HL-60/S4 treated with phorbol 12-myristate 13-acetate at 8.2 ng/mL for 4 days and 3 days (cell line): ENCODE results near the gene CES2.
"Not testable (repeated sequence)": the region's sequence is repeated elsewhere in the genome, so short reads cannot be mapped to it uniquely, and the experiment has no call there.

Experiments used
- in situ Hi-C: fragments of 300-500 bp; cut with MboI; formaldehyde crosslinking; loops from 2 replicates; pipeline ENCODE4 v1.15.0; 2022; ENCODE audit warnings: low sequenced_read_pairs

CES2 gene

DNA sequence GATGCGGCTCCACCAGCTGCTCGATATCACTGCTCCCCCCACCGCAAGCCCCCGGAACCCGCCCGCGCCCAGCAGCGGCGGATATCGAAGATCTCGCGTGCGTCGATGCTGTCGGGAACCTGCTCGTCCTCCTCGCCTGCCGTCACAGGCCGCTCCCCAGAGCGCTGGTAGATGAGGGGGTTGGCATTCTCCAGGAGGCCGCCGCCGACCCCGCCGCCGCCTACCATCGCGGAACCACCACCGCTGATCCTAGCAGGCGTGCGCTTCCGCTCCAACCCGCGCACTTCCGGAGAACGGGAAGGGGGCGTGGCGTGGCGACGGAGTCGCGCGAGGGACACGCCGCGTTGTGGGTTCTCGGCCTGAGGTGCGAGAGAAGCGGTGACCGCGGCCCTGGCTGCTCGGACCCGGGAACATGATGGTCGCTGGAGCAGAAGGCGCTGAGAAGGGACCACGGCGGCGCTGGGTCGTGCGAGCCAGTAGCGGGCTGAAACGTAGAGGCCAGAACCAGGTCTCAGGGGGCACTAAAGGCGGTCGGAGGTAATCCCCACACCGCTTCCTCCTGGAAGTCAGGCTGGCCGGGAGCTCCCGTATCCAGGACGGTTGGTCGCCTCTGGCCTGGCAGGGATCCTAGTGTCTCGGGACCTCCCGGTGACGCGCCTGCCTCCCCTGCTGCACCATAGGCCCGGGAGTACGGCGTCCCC lies 1.0 kb upstream of the CES2 start, which contains the start of gene CIAO2B:
Gene CIAO2B (minus strand): TSS at position 265 of the 701 bp plus-strand sequence. CDS start 38 bp downstream, at position 227.
- in situ Hi-C loops, result no loop called here

DNA sequence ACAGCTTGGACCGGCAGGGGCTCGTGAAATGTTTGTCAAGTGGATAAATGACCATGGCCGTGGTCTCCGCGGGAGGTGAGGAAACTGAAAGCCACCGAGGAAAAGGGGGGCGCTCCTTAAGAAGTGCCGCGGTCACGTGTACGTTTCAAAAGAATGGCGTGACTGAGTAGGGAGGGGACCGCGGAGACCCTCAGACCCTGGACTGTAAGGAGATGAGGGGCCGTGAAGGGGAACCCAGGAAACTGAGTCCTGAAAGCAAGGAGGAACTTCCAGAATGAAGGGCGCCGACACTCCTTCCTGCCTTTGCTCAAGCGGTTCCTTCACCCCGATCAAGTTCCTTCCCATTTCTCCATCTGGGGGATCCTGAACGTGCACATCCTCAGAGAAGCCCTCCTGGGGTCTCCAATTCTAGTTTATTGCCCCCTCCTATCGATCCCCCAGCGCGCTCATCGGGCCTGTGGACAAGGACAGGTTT lies 440 bp upstream of the CES2 start:
- in situ Hi-C loops, result not testable (repeated sequence)

DNA sequence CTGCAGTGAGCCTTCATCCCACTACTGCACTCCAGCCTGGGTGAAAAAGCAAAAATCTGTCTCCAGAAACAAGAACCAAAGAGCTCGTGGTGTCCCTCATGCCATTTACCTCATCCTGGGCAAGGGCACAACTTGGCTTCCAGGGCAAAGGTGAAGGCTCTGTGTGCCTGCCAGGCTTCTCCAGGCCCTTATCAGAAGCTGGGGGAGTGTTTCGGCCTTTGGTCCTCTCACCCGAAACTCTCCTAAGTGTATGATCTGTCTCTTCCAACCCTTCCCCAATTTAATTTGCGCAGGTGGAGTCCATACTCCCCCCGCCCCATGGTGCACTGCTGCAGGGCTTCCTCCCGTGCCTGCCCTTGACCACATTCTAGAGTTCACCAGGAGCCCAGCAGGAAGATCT lies 1.1 kb downstream of the CES2 start:
- in situ Hi-C loops, result no loop called here

DNA sequence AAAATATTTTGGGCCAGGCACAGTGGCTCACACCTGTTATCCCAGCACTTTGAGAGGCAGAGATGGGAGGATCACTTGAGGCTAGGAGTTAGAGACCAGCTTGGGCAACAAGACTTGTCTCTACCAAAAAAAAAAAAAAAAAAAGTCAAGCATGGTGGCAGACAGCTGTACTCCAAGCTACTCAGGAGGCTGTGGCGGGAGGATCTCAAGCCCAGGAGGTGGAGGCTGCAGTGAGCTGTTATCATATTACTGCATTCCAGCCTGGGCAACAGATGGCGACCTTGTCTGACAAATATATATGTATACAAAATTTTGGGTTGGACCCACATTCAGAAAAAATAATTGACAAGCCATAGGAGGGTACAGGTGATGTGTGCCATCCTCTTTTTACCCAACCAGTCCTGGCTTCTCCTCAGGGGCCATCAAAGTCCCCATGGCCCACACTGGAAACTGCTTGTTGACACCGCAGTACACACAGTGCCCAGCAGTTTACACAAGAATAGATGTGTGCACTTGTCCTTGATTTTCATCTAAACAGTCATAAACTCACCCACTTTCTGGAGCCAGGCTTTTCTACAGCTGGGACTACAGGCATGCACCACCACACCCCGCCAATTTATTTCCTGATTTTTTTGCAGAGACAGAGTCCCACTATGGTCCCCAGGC lies 1.7 kb downstream of the CES2 start:
- in situ Hi-C loops, result no loop called here

DNA sequence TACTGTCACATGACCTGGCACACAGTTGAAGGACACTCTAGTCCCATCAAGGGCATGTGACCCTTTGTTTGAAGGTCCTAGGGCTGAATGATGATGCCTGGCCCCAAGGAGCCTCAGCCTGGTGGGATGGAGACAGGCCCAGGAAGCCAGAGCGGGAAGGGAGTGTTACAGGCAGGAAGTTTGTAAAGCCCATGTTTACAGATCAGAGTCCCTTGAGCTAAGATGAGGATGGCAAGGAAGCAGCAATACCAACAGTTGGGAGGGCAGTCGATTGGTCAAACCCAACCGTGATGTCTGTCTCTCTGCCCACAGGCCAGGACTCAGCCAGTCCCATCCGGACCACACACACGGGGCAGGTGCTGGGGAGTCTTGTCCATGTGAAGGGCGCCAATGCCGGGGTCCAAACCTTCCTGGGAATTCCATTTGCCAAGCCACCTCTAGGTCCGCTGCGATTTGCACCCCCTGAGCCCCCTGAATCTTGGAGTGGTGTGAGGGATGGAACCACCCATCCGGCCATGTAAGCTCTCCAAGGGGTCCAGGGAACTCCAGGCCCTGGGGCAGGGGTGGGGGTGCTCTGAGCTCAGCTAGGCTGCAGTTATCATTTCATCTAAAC lies 2.5 kb downstream of the CES2 start:
- in situ Hi-C loops, result no loop called here

DNA sequence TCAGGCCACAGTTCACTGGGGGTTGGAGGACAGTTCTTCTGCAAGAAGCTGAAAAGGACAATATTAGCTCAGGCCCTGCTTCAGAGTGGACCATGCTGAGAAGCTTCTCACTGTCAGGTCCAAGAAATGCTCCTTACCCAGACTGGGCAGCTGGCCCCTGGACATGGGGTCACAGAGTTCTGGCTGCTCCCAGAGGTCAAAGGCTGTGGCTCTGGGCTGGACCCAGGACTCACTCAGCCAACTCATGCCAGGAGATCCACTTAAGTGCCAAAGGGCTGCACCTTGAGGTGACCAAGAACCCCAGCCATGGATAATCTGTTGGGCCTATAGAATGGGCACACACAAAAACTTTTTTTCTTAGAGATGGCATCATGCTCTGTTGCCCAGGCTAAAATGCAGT lies 4.0 kb downstream of the CES2 start:
- in situ Hi-C loops, result no loop called here

DNA sequence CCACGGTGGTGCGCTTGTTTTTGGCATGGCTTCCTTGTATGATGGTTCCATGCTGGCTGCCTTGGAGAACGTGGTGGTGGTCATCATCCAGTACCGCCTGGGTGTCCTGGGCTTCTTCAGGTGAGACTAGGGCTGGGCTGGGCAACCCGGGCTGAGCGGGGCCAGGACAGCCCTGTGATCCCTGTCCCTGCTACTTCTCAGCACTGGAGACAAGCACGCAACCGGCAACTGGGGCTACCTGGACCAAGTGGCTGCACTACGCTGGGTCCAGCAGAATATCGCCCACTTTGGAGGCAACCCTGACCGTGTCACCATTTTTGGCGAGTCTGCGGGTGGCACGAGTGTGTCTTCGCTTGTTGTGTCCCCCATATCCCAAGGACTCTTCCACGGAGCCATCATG lies 4.9 kb downstream of the CES2 start:
- in situ Hi-C loops, result no loop called here

DNA sequence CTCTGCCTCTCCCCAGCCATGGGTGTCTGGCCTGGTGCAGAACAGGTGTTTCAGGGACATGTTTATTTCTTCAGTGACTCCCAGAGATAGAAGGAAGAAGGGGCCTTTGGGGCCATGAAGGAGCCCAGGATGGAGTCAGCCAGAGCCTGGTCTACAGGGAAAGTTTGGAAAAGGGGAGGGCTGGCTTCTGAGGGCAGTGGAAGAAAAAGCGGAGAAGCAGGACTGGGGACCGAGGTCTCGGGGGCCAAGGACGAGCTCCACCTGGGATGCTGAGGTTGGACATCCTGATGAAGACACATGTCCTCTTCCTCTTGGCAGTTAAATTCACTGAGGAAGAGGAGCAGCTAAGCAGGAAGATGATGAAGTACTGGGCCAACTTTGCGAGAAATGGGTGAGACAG lies 7.7 kb downstream of the CES2 start:
- in situ Hi-C loops, result no loop called here

DNA sequence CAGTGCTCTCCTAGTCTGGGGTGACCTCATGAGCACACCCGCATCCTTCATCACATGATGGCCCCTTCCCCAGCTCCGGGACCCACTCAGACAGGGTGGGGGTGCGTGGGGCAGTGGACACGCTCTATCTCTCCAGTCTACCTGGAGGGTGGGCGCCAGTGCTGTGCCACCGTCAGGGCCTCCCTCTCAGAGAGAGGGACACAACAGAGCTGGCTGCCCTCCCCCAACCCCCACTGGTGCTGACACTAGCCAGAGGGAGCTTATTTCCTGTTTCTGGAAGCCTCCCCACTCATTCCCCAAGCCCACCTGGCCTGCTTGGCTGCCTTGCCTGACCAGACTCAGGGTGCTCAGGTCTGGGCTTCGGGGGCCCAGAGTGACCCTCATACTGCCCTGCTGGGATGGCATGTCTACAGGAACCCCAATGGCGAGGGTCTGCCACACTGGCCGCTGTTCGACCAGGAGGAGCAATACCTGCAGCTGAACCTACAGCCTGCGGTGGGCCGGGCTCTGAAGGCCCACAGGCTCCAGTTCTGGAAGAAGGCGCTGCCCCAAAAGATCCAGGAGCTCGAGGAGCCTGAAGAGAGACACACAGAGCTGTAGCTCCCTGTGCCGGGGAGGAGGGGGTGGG lies 8.2 kb downstream of the CES2 start:
- in situ Hi-C loops, result no loop called here

DNA sequence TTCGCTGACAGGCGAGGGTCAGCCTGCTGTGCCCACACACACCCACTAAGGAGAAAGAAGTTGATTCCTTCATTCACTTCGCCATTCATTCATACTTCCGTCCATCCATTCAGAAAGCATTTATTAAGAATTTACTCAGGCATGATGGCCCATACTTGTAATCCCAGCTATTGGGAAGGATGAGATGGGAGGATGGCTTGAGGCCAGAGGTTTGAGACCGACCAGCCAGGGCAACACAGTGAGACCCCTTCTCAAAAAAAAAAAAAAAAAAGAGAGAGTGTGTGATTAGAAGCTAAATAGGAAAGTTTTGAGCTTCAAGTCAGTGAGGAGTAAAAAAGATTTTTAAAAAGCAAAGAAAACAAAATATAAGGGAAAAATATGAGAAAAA lies 8.7 kb downstream of the CES2 start:
- in situ Hi-C loops, result no loop called here

DNA sequence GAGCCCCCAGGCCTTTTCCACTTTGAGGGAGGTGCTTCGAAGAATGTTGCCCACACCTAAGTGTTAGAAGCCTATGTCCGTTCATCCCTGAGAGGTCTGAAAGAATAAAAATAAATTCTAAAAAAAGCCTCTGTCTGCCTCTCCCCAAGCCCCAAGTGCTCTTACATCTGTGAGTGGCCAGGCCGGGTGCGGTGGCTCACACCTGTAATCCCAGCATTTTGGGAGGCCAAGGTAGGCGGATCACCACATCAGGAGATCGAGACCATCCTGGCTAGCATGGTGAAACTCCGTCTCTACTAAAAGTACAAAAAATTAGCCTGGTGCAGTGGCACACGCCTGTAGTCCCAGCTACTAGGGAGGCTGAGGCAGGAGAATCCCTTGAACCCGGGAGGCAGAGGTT lies 9.7 kb downstream of the CES2 start:
- in situ Hi-C loops, result not testable (repeated sequence)

DNA sequence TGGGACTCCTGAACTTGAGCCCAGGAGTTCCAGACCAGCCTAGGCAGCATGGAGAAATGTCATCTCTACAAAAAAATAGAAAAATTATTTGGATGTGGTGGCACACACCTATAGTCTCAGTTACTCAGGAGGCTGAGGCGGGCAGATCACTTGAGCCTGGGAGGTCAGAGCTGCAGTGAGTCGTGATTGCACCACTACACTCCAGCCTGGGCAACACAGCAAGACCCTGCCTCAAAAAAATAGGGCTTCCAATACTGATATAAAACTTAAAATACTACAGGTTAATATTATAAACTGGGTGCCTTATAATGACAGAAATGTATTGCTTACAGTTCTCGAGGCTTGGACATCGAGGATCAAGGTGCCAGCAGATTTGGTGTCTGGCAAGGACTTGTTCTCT lies 10.6 kb downstream of the CES2 start:
- in situ Hi-C loops, result no loop called here

DNA sequence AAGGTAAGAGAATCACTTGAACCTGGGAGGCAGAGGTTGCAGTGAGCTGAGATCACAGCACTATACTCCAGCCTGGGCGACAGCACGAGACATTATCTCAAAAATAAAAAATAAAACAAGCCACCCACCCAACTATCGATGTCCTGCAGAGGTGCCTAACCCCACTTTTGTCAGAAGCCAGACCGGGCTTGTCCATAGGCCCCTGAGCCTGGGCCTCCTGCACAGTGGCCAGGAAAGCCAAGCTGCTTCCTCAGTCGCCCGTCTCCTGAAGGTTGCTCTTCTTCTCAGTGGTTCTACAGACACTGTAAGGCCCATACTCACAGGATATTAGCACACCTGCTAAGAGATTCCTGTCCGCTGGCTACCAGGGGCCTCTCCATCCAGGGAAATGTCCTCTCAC lies 11.2 kb downstream of the CES2 start:
- in situ Hi-C loops, result no loop called here

DNA sequence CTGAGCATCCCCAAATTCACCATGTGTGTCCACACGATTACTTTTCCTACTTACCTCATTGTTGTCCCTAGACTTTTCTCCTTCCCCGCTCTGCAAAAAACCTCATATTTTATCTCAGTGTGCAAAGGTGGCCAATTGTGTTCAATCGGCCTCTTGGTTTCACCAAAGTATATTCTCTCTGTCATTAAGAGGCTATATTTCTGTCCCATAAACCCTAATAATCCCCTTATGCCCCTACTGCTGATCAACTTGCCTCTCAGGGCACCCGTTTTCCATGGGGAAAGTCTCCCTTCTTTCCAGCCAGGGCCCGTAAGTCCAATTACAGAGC lies 11.6 kb downstream of the CES2 start:
- in situ Hi-C loops, result no loop called here

DNA sequence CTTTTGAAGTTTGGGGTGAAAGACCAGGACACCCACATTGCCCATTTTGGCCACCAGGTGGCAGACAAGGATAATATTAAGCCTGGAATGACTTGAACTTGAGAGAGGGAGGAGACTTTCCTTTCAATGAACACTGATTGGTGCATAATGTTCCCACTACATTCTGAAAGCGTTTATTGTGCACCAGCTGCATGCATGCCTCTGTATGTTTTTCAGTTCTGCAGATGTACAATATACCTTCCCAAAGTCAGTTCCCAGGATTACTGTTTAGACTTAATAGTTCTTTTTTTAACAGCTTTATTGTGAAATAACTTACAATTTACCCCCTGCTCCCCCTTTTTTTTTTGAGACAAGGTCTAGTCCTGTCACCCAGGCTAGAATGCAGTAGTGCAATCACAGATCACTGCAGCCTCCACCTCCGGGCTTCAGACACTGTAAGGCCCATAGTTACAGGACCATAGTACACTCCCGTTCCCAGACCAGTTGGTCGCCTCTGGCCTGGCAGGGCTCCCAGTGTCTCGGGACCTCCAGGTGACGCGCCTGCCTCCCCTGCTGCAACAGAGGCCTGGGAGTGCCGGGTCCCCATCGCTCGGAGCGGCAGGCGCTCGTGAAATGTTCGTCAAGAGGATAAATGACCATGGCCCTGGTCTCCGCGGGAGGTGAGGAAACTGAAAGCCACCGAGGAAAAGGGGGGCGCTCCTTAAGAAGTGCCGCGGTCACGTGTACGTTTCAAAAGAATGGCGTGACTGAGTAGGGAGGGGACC lies 12.2 kb downstream of the CES2 start:
- in situ Hi-C loops, result no loop called here

DNA sequence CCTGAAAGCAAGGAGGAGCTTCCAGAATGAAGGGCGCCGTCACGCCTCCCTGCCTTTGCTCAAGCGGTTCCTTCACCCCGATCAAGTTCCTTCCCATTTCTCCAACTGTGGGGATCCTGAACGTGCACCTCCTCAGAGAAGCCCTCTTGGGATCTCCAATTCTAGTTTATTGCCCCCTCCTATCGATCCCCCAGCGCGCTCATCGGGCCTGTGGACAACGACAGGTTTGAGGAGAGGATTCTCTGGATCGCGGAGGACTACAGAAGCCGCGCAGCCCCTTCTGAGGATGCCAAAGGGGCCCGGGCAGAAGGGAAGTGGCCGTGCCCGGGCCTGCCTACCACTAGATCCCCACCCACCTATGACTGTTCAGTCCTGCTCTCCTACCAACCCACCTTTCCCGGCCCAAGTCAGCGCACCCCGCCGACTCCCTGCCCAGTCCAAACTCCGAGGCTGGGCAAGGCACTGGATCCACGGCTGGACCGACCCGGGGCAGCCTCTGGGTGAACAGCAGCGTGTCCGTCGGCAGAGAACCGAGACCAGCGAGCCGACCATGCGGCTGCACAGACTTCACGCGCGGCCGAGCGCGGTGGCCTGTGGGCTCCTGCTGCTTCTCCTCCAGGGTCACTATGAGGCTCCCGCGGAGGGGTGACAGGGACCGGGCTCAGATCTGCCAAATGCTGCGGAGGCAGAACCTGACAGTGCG lies 13.0 kb downstream of the CES2 start:
- in situ Hi-C loops, result no loop called here

DNA sequence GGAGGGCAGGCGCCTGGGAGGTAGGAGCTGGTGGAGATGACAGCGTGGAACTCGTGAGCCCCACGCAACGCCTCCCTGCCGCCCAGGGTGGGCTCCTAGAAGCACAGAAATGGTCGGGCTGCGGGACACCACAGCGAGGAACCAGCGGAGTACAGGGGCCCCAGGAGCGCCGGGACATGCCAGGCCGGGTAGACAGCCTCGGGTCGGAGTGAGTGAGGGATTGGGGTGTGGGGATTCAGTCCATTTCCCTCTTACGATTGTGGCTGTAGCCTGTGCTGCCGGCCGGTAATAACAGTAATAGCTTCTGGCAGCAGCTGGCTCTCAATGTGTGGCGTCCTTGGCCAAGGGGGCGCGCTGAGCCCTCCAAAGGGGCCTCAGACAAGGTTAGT lies 13.5 kb downstream of the CES2 start:
- in situ Hi-C loops, result no loop called here

DNA sequence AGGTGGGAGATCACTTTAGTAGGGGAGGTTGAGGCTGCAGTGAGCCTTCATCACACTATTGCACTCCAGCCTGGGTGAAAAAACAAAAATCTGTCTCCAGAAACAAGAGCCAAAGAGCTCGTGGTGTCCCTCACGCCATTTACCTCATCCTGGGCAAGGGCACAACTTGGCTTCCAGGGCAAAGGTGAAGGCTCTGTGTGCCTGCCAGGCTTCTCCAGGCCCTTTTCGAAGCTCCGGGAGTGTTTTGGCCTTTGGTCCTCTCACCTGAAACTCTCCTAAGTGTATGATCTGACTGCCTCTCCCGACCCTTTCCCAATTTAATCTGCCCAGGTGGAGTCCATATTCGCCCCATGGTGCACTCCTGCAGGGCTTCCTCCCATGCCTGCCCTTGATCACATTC lies 14.2 kb downstream of the CES2 start:
- in situ Hi-C loops, result no loop called here

DNA sequence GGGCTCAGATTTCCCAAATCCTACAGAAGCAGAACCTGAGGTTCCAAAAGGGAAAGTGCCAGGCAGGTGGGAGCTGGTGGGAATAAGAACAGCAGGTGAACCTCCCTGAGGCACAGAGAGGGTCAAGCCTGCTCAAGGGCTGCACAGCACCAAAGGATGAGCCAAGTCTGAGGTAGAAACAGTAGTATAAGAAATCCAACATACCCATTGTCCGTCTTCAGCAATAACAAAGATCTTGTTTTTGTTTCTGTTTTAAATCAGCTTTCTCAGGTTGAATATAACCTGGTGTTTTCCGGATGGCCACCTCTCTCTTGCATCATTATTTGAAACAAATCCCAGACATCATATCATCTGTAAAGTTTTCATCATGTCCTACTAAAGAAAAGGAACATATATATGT lies 15.1 kb downstream of the CES2 start:
- in situ Hi-C loops, result loop anchor here (25.0 kb wide), 1 partner anchor 487 kb away; the partner anchor contains the start of gene HSD11B2
